HepG2 (cell line): ENCODE measurements around the gene SUSD2. TPM values are rescaled to one million over a fixed set of nuclear protein-coding genes. Genes with fewer than 3 reads are reported as not detected.

Experiments
- ATAC-seq: fragments of 200-7000 bp; cut with Tn5 transposase; 3 replicates; pipeline ENCODE4 v1.9.1; 2020; ENCODE audit warnings: mild to moderate bottlenecking, moderate library complexity
- BruUV-seq: library from RNA; stranded (reverse); fragments of 400-500 nt; replicated peaks from 2 replicates; lab custom pipeline; 2021; lab: Mats Ljungman, UMichigan
- CTCF ChIA-PET: fragments of 300-600 bp; formaldehyde crosslinking; extraction: SDS; loops from one replicate; lab custom pipeline; 2021; ENCODE audit warnings: low total read pairs, inconsistent platforms, low intra/inter-chr PET ratio; lab: Yijun Ruan, JAX
- POLR2A ChIA-PET: fragments of 350-600 bp; sonication (Branson Sonifier 250); formaldehyde crosslinking; loops from one replicate; lab custom pipeline; 2020; ENCODE audit warnings: antibody characterized with exemption, inconsistent platforms; lab: Yijun Ruan, JAX
- DNase-seq: peaks from one replicate; pipeline ENCODE4 v3.0.0-alpha.2; 2015; ENCODE audit warnings: low spot score
- FAIRE-seq: peaks from 3 replicates; lab custom pipeline; 2011; peaks lifted over from hg19 to GRCh38; lab: Jason Lieb, UNC
- H2AFZ ChIP-seq: one replicate; pipeline ENCODE4 v1.6.1; 2011; ENCODE audit warnings: low read length, inconsistent platforms
- H3K27ac ChIP-seq: fragments of 300-600 bp; 3 replicates; pipeline ENCODE4 v1.8.0; 2011; ENCODE audit warnings: mixed run types, mild to moderate bottlenecking, mixed read lengths, low read length, inconsistent platforms; ENCODE audit not compliant: insufficient read depth; ENCODE audit errors: extremely low read length
- H3K27me3 ChIP-seq, 2 experiments: fragments of 200-600 bp in 1 of 2; 2 replicates in 1 of 2; 3 replicates in 1 of 2; pipeline versions ENCODE4 v1.6.0 to v1.8.0; 2011; ENCODE audit warnings: low read length in 2 of 2, mild to moderate bottlenecking in 2 of 2, moderate library complexity in 2 of 2, inconsistent platforms in 1 of 2; ENCODE audit not compliant: insufficient read depth in 2 of 2, control insufficient read depth in 1 of 2
- H3K36me3 ChIP-seq, 2 experiments: fragments of 200-600 bp in 1 of 2; replicated peaks in 1 of 2; 2 replicates in 1 of 2; 3 replicates in 1 of 2; pipeline versions ENCODE4 v1.5.1 to v1.8.0; 2011; ENCODE audit warnings: low read length in 2 of 2, inconsistent platforms in 1 of 2; ENCODE audit not compliant: insufficient read depth in 2 of 2, control insufficient read depth in 1 of 2
- H3K4me1 ChIP-seq: 2 replicates; pipeline ENCODE4 v1.5.1; 2012; ENCODE audit warnings: low read length, inconsistent platforms; ENCODE audit not compliant: insufficient read depth
- H3K4me2 ChIP-seq: 2 replicates; pipeline ENCODE4 v1.6.0; 2011; ENCODE audit warnings: low read depth, low read length, inconsistent platforms
- H3K4me3 ChIP-seq, 3 experiments: fragments of 200-600 bp in 1 of 3; sonication (generic), shearing (Covaris generic) in 1 of 3; replicated peaks in 1 of 3; 2 replicates each; pipeline ENCODE4 v1.5.1; 2011 to 2016; ENCODE audit warnings: low read length in 3 of 3, inconsistent platforms in 2 of 3, low read depth in 2 of 3, mild to moderate bottlenecking in 2 of 3, control low read depth in 1 of 3, mixed read lengths in 1 of 3; ENCODE audit not compliant: insufficient read depth in 1 of 3
- H3K79me2 ChIP-seq: one replicate; pipeline ENCODE4 v1.6.1; 2011; ENCODE audit warnings: low read length, inconsistent platforms; ENCODE audit not compliant: insufficient read depth
- H3K9ac ChIP-seq: 2 replicates; pipeline ENCODE4 v1.6.0; 2011; ENCODE audit warnings: mild to moderate bottlenecking, low read depth, low read length, inconsistent platforms; ENCODE audit not compliant: insufficient read depth
- H3K9me3 ChIP-seq: 2 replicates; pipeline ENCODE4 v1.5.1; 2012; ENCODE audit warnings: mild to moderate bottlenecking, low read length
- H4K20me1 ChIP-seq: 2 replicates; pipeline ENCODE4 v1.6.0; 2011; ENCODE audit warnings: inconsistent platforms, mild to moderate bottlenecking, low read length, moderate library complexity; ENCODE audit not compliant: insufficient read depth
- TBP ChIP-seq: sonication (generic); formaldehyde crosslinking; IDR thresholded peaks from 2 replicates; pipeline ENCODE4 v1.5.0; 2020; ENCODE audit warnings: missing genetic modification reagents
- ZMAT3 ChIP-seq: sonication (generic); formaldehyde crosslinking; conservative IDR thresholded peaks from 2 replicates; pipeline ENCODE4 v1.7.0; 2021; ENCODE audit warnings: missing genetic modification reagents
- WGBS: methylation state at CpG from one replicate; pipeline ENCODE4 v1.1.6; 2017; ENCODE audit warnings: low lambda C conversion rate; 5-methylcytosine and 5-hydroxymethylcytosine counted together
- in situ Hi-C: cut with HindIII; loops from 2 replicates; pipeline ENCODE4 v1.10.0; 2017; ENCODE audit warnings: low pct_unique_long_range_greater_than_20kb; ENCODE audit not compliant: extremely low pct_ligation_motif_present
- intact Hi-C: fragments of 100-400 bp; cut with micrococcal nuclease; formaldehyde crosslinking; loops from one replicate; pipeline ENCODE4 v1.10.0; 2022; ENCODE audit not compliant: unreplicated experiment
- polyA plus RNA-seq, 8 experiments: library from polyadenylated mRNA; depleted of rRNA in 3 of 8; stranded (reverse) in 7 of 8; unstranded in 1 of 8; fragments of >200 nt; fragmentation: Illumina TruSeq in 4 of 8; extraction: Trizol in 4 of 8; gene quantifications; 2 replicates each; pipeline versions ENCODE4 v1.2.1 to v1.2.3, GENCODE V29; 2011 to 2016; ENCODE audit warnings: low read depth in 4 of 8, missing spikeins in 1 of 8, mixed read lengths in 1 of 8; ENCODE audit not compliant: insufficient read depth in 1 of 8
- total RNA-seq, 5 experiments: library from RNA; depleted of rRNA; stranded (reverse); fragments of >200 nt; fragmentation: Illumina TruSeq; extraction: Trizol; gene quantifications; 2 replicates each; pipeline ENCODE4 v1.2.3, GENCODE V29; 2016; ENCODE audit warnings: low read depth in 1 of 5
- TF ChIP-seq, protein P1 (sequence below): sonication (generic); formaldehyde crosslinking; IDR thresholded peaks from 2 replicates; pipeline ENCODE4 v1.4.0; 2020; ENCODE audit warnings: missing genetic modification reagents

The SUSD2 gene
- total and polyA plus RNA-seq, 2 of the 13 experiments (the other 11 are each of a cell fraction or from before 2014, with no cell fraction given): 2.1 to 11.0 TPM

DNA sequence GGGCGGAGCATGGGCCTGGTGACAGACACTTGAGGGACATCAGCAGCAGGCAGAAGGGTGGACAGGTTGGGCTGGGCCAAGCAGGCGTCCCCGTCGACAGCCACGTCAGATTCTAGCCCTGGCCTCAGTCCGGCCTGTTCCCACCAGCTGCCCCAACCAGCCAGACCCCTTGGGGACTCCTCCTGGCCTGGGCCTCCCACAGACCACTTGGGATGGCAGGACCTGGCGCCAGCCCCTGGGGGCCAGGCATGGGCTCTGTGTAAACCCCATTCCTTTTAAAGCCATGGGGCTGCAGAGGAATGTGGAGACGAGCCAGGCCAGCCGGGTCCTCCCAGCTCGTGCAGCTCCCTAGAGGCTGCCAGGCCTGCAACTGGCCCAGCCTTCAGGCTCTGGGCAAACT lies 4.7 kb upstream of the SUSD2 start:
- BruUV-seq: no TSS peak
- peaks cover 10 to 40% of the 10 kb centered on the region in 2 experiments; a peak in 4 of 5 replicates for H3K36me3 ChIP-seq
- no peak overlapping the region for H3K27ac ChIP-seq
- ChIA-PET CTCF (no interaction called here), POLR2A (no interaction called here)
- H3K4me1 ChIP-seq: peaks cover 11% of the 10 kb centered on the region
- FAIRE-seq (no peak), DNase-seq (no peak), ATAC-seq (no peak)
- H3K79me2 ChIP-seq: no peaks in the 10 kb centered on the region
- peaks cover 6% of the 10 kb centered on the region; the same call in 1 of the 2 replicates for H4K20me1 ChIP-seq
- H3K4me3 ChIP-seq: no peak overlapping the region
- in situ Hi-C loops (no loop called here), intact Hi-C loops (no loop called here)
- TF ChIP-seq TBP (no peak), ZMAT3 (CRISPR knock-in tag) (no peak)
- no peaks in the 10 kb centered on the region for H3K9me3 ChIP-seq
- no peak overlapping the region for H3K9ac ChIP-seq
- no peak overlapping the region for H3K4me2 ChIP-seq
- no CpG with 5 or more reads among the region's 10 CpGs for WGBS
- no peak overlapping the region for H2AFZ ChIP-seq
- H3K27me3 ChIP-seq: no peaks in the 10 kb centered on the region

- Histone ChIP-seq H3K4me3 (no peak overlapping the region), H3K36me3 (peaks cover 8 to 36% of the 10 kb centered on the region in 2 experiments; a peak in 4 of 5 replicates), H3K4me1 (peaks cover 15% of the 10 kb centered on the region), H3K79me2 (no peaks in the 10 kb centered on the region), H3K27me3 (no peaks in the 10 kb centered on the region), H3K9me3 (no peaks in the 10 kb centered on the region), H3K27ac (no peak overlapping the region), H3K9ac (no peak overlapping the region), H3K4me2 (no peak overlapping the region), H4K20me1 (peaks cover 6% of the 10 kb centered on the region; the same call in 1 of the 2 replicates), H2AFZ (no peak overlapping the region)
- TF ChIP-seq, protein P1, sequence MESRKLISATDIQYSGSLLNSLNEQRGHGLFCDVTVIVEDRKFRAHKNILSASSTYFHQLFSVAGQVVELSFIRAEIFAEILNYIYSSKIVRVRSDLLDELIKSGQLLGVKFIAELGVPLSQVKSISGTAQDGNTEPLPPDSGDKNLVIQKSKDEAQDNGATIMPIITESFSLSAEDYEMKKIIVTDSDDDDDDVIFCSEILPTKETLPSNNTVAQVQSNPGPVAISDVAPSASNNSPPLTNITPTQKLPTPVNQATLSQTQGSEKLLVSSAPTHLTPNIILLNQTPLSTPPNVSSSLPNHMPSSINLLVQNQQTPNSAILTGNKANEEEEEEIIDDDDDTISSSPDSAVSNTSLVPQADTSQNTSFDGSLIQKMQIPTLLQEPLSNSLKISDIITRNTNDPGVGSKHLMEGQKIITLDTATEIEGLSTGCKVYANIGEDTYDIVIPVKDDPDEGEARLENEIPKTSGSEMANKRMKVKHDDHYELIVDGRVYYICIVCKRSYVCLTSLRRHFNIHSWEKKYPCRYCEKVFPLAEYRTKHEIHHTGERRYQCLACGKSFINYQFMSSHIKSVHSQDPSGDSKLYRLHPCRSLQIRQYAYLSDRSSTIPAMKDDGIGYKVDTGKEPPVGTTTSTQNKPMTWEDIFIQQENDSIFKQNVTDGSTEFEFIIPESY (CRISPR knock-in tag): no peak
- DNase-seq (no peak), FAIRE-seq (no peak), ATAC-seq (no peak)
- POLR2A ChIA-PET: no interaction called here
- no TSS peak for BruUV-seq
- CTCF ChIA-PET: no interaction called here
- 100% methylated on average over 2 of the region's 5 CpGs for WGBS
- in situ Hi-C loops (no loop called here), intact Hi-C loops (no loop called here)
These were observed 4.2 kb upstream of the SUSD2 start for GRCh38 chr22:24177045-24177444.
